ENCODE results near the gene KCNJ5.
"Not testable (repeated sequence)": the region's sequence is repeated elsewhere in the genome, so short reads cannot be mapped to it uniquely, and the experiment has no call there.

The KCNJ5 gene

DNA sequence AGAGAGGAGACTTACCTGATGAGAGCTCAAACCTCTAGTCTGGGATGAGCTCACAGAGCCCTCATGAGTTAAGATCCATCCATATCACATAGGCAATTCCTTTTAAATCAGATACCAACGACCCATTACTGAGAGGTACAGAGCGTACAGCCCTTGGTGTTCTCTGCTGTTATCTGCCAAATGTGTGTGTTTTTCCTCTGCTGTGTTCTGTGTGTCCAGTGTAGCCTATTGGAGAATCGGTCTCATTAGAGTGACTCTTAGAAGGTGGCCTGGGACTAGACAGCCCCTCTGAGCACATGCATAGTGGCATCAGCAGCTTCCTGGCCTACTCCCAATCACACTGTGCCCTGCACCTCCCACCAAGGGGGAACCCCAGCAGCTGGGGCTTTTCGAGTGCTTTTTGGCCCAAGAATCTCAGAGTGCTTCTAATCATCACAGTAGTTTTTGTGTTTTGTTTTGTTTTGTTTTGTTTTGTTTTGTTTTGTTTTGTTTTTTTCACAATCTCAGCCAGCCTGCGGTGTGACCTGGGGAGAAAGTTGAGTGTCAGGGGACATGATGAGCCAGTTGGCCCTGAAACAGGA, 26.1 kb downstream of the KCNJ5 start:
- ATAC-seq: no peak

DNA sequence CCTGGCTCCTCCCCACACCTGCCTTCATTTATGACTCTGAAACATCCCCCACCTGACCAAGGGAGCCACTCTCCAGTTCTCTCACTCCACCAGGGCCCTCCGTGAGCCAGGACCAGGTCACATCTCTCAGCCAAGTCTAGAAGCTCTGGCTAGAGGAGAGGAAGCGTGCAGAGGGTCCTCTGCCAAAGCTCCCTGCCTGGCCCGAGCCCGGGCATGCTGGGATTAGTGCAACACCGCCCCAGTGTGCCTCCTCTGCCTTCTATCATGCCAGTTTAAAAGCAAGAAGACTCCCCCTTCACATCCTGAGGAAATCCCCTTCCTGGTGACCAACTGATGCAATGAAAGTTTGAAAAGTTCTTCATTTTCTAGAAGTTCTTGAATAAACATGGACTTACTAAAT, 28.1 kb downstream of the KCNJ5 start:
- TF ChIP-seq, protein P1, sequence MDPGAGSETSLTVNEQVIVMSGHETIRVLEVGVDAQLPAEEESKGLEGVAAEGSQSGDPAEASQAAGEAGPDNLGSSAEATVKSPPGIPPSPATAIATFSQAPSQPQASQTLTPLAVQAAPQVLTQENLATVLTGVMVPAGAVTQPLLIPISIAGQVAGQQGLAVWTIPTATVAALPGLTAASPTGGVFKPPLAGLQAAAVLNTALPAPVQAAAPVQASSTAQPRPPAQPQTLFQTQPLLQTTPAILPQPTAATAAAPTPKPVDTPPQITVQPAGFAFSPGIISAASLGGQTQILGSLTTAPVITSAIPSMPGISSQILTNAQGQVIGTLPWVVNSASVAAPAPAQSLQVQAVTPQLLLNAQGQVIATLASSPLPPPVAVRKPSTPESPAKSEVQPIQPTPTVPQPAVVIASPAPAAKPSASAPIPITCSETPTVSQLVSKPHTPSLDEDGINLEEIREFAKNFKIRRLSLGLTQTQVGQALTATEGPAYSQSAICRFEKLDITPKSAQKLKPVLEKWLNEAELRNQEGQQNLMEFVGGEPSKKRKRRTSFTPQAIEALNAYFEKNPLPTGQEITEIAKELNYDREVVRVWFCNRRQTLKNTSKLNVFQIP (CRISPR knock-in tag; IDR thresholded peaks at IDR 0.05; ENCODE audit: borderline replicate concordance, low read depth): no peak
- ATAC-seq: no peak

More for the DNA sequence above, 26.1 kb downstream of the KCNJ5 start:
- no peak for TF ChIP-seq SNAI2 (CRISPR knock-in tag; IDR thresholded peaks at IDR 0.05)
- TF ChIP-seq ZC3H10 (CRISPR knock-in tag; IDR thresholded peaks at IDR 0.05): no peak
- no peak for TF ChIP-seq TCF4 (CRISPR knock-in tag; IDR thresholded peaks at IDR 0.05; ENCODE audit: borderline replicate concordance)
- TF ChIP-seq PPARA (CRISPR knock-in tag; IDR thresholded peaks at IDR 0.05; ENCODE audit: borderline replicate concordance): no peak
- TF ChIP-seq ESRRG (CRISPR knock-in tag; IDR thresholded peaks at IDR 0.05): no peak
- TF ChIP-seq ZNF565 (CRISPR knock-in tag; conservative IDR thresholded peaks at IDR 0.05; ENCODE audit: low read depth): no peak
- TF ChIP-seq ZFP30 (CRISPR knock-in tag; IDR thresholded peaks at IDR 0.05): no peak
- TF ChIP-seq ZNF70 (CRISPR knock-in tag; IDR thresholded peaks at IDR 0.05): no peak
- TF ChIP-seq, protein P2, sequence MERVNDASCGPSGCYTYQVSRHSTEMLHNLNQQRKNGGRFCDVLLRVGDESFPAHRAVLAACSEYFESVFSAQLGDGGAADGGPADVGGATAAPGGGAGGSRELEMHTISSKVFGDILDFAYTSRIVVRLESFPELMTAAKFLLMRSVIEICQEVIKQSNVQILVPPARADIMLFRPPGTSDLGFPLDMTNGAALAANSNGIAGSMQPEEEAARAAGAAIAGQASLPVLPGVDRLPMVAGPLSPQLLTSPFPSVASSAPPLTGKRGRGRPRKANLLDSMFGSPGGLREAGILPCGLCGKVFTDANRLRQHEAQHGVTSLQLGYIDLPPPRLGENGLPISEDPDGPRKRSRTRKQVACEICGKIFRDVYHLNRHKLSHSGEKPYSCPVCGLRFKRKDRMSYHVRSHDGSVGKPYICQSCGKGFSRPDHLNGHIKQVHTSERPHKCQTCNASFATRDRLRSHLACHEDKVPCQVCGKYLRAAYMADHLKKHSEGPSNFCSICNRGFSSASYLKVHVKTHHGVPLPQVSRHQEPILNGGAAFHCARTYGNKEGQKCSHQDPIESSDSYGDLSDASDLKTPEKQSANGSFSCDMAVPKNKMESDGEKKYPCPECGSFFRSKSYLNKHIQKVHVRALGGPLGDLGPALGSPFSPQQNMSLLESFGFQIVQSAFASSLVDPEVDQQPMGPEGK (CRISPR knock-in tag; IDR thresholded peaks at IDR 0.05; ENCODE audit: borderline replicate concordance): no peak
- no peak for TF ChIP-seq TOX (CRISPR knock-in tag; IDR thresholded peaks at IDR 0.05; ENCODE audit: borderline replicate concordance)
- TF ChIP-seq, protein P3, sequence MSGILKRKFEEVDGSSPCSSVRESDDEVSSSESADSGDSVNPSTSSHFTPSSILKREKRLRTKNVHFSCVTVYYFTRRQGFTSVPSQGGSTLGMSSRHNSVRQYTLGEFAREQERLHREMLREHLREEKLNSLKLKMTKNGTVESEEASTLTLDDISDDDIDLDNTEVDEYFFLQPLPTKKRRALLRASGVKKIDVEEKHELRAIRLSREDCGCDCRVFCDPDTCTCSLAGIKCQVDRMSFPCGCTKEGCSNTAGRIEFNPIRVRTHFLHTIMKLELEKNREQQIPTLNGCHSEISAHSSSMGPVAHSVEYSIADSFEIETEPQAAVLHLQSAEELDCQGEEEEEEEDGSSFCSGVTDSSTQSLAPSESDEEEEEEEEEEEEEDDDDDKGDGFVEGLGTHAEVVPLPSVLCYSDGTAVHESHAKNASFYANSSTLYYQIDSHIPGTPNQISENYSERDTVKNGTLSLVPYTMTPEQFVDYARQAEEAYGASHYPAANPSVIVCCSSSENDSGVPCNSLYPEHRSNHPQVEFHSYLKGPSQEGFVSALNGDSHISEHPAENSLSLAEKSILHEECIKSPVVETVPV (CRISPR knock-in tag; IDR thresholded peaks at IDR 0.05): no peak
- TF ChIP-seq OSR1 (CRISPR knock-in tag; IDR thresholded peaks at IDR 0.05): no peak
- TF ChIP-seq RARB (CRISPR knock-in tag; IDR thresholded peaks at IDR 0.05): no peak

DNA sequence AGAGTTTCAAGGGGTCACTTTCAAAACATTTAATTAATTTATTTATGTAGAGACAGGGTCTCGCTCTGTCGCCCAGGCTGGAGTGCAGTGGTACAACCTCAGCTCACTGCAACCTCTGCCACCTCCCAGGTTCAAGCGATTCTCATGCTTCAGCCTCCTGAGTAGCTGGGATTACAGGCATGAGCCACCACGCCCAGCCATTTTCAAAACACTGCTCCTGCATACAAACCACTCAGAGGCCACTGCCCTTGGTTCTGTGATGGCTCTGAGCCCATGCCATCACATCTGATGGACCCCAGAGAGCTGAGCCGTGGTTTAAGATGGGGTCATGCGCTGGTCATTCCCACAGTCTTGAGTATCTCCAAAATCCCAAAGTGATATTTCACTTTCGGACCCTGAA, 28.5 kb downstream of the KCNJ5 start:
- not testable (repeated sequence) for ATAC-seq

DNA sequence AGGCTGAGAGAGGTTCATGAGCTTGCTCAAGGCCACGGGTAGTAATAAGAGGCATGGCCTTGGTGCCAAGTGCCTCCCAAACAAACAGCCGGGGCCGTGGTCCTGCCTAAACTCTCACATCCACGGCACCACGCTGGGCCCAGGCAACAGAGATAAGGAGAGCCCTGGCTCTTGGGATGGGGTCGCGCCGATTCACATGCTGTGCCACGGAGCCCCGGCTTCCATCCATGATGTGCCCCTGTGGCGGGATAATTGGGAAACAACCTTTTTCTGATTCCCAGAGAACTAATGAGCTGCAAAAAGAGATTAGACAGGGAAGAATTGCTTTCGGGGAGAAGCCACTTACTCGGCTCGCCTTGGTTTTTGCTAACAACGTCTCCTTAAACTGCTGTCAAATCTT, 29.5 kb downstream of the KCNJ5 start:
- ATAC-seq: no peak
- TF ChIP-seq CSDC2 (CRISPR knock-in tag; IDR thresholded peaks at IDR 0.05) (no peak), ZFP3 (CRISPR knock-in tag; IDR thresholded peaks at IDR 0.05) (no peak), TCF4 (CRISPR knock-in tag; IDR thresholded peaks at IDR 0.05; ENCODE audit: borderline replicate concordance) (no peak), TOX (CRISPR knock-in tag; IDR thresholded peaks at IDR 0.05; ENCODE audit: borderline replicate concordance) (no peak), ZNF8 (CRISPR knock-in tag; IDR thresholded peaks at IDR 0.05) (no peak), OSR1 (CRISPR knock-in tag; IDR thresholded peaks at IDR 0.05) (no peak), RARB (CRISPR knock-in tag; IDR thresholded peaks at IDR 0.05) (no peak), ESRRG (CRISPR knock-in tag; IDR thresholded peaks at IDR 0.05) (no peak), PPARA (CRISPR knock-in tag; IDR thresholded peaks at IDR 0.05; ENCODE audit: borderline replicate concordance) (no peak), ZNF70 (CRISPR knock-in tag; IDR thresholded peaks at IDR 0.05) (no peak), ZC3H10 (CRISPR knock-in tag; IDR thresholded peaks at IDR 0.05) (no peak)
- TF ChIP-seq, protein P2 (CRISPR knock-in tag; IDR thresholded peaks at IDR 0.05; ENCODE audit: borderline replicate concordance): no peak
- TF ChIP-seq, protein P4, sequence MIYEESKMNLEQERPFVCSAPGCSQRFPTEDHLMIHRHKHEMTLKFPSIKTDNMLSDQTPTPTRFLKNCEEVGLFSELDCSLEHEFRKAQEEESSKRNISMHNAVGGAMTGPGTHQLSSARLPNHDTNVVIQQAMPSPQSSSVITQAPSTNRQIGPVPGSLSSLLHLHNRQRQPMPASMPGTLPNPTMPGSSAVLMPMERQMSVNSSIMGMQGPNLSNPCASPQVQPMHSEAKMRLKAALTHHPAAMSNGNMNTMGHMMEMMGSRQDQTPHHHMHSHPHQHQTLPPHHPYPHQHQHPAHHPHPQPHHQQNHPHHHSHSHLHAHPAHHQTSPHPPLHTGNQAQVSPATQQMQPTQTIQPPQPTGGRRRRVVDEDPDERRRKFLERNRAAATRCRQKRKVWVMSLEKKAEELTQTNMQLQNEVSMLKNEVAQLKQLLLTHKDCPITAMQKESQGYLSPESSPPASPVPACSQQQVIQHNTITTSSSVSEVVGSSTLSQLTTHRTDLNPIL (CRISPR knock-in tag; IDR thresholded peaks at IDR 0.05; ENCODE audit: low read depth): no peak
